GM18511 (cell line): ENCODE results near the gene MATN1.

Experiments used
- ATAC-seq: cut with Tn5 transposase; IDR thresholded peaks from one replicate; pipeline ENCODE4 v1.9.1; 2021; ENCODE audit warnings: mild to moderate bottlenecking, moderate library complexity; ENCODE audit not compliant: unreplicated experiment

Gene MATN1

DNA sequence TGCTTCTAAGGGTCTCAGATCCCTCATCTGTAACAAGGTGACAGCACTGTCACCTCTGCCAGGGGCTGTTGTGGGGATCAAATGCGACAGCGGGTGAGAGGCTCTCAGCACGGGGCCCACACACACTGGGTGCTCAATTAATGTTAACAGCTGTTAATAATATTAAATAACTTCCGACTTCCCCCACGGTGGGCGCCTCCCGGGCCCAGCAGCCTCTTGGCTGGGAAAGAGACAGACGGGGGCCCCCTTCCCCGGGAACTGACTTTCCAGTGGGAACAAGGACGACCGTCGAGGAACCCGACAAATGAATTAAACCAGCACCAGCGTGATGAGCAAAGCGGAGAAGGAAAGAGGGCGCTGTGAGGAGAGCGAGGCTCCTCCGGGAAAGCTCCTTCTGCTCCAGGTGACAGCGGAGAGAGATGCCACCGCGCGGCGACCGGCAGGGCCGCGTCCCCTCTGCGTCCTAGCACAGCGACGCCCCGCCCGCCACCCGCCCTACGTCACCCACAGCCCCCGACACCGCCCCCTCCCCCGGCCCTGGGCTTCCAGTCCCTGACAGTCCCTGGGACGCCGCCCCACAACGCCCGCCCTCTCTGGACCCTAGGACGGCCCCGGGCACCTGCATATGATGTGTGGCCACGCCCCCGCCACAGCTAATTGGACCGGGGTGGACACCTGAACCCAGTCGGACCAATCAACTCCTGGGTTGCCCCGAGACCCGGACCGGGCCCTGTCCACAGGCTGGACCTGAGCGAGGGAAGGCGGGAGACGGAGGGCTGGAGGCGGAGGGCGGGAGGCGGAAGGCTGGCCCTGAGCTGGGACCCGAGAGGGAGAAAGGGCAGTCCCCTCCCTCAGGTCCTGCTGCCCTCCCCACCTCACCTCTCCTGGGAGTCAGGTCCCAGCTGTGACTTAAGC, 38.2 kb downstream of the MATN1 start:
- no peak for ATAC-seq

DNA sequence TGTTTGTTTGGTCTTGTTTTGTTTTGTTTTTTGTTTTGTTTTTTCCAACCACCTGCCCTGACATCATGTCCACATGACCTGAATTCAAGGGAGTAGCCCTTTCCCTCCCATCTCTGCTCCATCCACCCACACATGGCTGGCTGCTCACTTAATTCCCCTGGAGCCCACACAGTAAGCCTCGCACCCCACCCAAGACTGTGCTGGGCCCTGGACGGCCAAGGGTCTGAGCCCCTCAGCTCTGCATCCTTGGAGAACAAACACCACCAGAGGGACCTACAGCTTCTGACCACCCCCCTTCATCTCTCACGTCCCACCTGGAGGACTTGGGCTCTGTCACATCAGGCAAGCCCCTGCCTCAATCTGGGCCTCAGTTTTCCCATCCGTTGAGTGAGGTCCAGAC, 39.1 kb downstream of the MATN1 start:
- ATAC-seq, result no peak

DNA sequence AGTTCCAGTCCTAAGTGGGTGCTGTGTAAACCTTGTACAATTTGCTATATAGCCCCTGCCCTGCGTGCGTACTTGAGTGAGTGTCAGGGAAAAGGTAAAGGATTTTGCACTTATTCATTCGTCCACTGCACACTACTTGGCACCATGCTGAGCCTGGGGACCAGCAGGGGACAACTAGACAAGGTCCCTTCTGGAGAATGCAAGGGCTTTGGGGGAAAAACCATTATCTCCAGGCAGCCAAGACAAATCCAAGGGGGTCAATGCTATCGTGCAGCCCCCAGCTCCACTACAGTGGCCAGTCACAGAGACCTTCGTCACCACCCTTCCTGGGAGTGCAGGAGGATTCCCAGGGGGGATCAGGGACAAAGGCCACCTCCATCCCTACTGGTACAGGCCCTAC, 39.7 kb downstream of the MATN1 start:
- ATAC-seq, result no peak

DNA sequence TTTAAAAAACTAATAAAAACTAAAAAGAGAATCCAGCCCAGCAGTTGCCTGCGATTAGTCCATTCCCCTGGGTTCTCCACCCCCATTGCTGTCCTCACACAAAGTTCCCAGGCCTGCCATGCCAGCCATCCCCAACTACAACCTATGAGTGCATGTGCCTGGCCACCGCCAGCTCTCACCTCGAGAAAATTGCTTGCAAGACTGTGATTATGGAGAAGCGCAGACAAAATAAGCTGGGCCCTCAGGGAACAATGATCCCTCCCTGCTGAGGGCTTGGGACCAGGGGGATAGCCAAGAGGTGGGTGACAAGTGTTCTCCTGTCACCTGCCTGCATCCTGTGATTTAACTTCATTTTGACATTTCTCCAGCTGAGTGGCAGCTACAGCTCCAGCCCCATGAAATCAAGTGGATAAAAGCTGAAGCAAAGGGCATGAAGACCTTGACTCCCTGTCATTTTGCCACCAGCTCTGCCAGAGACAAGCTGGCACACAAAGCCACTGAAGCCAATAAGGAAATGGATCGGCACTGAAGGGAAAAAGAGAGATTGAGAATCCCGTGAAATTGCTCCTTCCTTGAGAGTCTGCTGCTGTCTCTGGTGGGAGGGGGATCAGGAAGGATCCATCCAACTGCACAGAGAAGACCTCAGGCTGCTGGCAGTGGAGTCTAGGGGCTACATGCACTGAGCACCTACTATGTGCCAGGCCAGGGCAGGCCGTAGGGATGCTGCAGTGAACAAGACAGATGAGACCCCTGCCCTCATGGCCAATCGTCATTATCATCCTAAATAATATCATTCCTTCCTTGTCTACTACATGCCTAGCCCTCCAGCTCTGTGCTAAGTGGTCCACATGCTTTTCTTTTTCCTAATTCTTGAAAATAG, 40.7 kb downstream of the MATN1 start:
- no peak for ATAC-seq

DNA sequence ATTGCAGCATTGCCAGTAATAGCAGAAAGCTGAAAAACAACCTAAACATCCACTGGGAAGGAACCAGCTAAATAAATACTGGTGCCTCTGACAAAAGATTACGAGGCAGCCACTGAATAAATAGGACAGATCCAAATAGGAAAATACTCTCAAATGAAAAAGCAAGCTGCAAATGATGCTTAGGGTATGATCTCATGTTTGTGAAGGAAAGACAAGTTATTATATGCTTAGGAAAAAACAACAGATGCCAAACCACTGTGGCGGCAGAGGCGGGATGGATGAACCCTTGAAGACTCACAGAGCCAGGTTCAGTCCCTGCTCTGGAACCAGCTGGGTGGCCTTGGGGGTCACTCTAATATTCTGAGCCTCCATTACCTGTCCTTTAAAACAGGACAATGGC, 41.6 kb downstream of the MATN1 start:
- ATAC-seq, result no peak

DNA sequence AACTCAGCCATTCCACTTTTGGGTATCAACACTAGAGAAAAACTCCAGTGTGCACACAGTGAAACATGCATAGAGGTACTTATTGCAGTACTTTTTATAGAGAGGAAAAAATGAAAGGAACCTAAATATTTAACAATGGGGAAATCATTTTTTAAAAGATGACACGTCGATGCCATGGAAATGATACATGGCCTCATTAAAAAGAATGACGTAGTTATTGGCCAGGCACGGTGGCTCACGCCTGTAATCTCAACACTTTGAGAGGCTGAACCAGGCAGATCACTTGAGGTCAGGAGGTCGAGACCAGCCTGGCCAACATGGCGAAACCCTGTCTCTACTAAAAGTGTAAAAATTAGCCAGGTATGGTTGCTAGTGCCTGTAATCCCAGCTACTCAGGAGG, 42.5 kb downstream of the MATN1 start:
- ATAC-seq, result no peak

DNA sequence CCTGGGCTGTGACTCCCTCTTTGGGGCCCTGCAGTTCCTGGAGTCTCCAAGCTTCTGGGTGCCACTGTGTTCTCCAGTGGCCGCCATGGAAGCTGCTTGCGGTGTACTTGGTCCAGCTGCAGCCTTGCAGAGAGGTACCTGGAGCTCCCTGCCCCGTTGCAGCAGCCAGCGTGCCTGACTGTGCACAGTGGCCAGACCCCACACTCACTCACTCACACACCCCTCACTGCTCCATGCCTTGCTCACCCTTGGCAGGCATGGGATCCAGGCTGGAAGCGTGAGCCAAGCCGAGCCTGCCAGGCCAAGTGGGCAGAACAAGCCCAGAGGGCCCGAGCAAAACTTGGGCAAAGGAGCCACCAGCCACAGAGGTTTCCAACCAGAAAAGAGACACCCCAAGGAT, 43.0 kb downstream of the MATN1 start:
- no peak for ATAC-seq

DNA sequence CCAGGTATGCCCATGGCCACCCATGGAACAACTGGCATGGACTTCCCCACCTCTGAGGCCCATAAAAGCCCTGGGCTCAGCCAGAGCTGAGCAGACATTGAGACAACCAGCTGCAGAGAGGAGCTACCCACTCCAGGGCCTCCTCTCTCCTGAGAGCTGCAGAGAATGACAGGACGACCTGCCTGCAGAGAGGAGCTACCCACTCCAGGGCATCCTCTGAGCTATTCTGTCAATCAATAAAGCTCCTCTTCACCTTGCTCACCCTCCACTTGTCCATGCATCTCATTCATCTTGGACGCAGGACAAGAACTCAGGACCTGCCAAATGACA, 43.4 kb downstream of the MATN1 start:
- ATAC-seq, result no peak

DNA sequence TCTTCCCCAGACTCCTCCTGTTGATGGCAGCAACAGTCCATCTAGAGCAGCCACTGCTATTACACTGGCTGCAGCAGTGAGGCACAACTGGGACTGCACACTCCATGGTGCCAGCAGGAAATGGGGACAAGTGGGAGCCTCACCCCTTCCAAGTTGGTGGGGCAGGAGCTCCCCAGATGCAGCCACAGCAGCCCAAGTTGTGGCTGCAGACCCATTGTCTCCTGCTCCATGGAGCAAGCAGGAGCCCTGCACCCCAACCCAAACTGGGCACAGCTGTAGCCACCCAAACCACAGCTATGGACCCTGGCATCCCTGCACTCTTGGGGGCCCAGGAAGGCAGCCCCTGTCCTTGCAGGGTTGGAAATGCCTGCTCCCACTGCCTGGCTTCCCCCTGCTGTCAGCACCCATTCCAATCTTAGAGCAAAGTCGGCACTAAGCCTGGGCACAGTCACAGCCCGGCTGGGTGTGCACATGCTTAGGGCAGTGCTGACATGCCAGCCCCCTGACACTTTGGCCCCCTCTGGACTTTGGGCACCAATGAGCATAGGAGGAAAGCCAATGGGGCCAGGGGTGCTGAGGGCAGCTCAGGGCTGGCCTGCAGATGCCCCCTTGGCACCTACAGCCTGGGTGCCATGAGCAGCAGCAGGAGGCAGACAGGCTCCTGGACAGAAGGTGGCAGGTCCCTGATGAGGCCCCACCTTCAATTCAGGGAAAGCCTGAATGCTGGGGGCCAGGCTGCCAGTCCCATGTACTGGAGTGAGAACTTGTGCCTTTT, 44.0 kb downstream of the MATN1 start:
- ATAC-seq, result no peak

DNA sequence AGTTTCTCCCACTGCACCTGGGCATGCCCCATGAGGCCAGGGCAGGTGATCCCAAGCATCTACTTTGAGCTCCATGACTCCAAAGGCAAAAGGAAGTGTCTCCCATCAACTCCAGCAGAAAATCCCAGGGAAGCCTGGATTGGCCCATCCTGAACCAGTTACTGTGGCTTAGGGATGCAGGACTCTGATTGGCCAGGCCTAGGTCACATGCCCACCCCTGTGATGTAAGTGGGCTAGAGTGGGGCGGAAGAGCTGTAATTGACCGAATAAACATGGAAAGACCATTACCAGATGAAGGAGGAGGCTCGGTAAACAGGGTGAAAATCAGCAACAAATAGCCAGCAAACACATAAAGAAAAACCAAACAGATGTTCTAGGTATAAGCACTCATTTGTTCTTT, 45.2 kb downstream of the MATN1 start:
- ATAC-seq, result no peak

DNA sequence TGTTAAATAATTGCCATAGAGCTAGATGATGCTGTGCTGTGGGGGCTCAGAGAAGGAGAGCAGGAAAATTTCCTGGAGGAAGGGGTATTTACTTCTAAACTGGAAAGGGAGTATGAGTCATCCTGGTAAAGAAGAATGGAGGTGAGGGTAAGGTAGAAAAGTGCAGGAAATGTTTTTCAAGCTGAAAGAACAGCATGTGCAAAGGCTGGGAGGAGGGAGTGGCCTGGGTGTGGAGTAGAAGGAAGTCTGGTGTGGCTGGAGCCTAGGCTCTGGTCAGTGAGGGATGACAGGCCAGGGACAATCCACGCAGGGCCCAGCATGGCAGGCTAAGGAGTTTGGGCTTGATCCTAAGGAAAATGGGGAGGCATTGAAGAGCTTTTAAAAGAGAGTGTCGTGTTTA, 45.9 kb downstream of the MATN1 start:
- no peak for ATAC-seq

DNA sequence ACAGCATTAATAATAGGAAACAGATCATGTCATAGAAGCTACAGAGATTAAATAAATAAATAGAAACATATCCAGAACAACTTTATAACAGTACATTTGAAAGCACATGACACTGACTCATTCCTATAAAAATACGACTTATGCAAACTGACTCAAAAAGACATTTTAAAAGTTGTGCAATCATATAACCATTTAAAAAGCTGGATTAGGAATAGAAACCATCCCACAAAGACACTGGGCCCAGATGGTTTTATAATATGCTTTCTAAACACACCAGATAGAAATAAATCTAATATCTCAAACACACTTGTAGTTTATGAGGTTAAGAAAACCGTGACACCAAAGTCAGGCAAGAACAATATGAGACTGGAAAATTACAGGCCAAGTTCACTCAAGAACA, 47.6 kb downstream of the MATN1 start:
- no peak for ATAC-seq

DNA sequence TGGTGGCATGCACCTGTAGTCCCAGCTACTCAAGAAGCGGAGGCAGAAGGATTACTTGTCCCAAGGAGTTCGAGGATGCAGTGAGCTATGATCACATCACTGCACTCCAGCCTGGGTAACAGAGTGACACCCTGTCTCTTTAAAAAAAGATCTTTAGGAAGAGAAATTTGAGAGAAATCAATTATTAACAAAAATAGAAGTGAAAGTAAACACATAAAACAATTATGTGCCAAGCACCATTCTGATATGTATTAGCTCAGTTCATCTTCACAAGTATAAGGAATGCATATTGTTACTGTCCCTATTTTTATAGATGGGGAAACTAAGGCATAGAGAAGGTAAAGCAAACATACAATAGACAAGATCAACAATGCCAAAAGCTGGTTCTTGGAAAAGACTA, 48.1 kb downstream of the MATN1 start:
- ATAC-seq, result no peak

DNA sequence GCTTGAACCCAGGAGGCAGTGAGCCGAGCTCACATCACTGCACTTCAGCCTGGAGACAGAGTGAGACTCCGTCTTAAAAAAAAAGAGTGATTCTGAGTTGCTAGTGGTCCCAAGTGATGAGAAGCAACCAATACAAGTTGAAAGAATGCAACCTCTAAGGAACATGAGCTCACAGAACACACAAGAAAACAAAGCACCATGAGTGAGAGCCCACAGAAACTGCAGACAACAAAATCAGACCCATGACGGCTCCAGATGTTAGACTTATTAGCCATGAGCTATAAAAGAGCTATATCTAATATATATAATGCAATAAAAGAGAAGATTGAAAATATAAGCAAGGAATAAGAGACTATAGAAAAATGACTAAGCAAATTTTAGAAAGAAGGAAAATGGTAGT, 50.0 kb downstream of the MATN1 start:
- ATAC-seq, result no peak

DNA sequence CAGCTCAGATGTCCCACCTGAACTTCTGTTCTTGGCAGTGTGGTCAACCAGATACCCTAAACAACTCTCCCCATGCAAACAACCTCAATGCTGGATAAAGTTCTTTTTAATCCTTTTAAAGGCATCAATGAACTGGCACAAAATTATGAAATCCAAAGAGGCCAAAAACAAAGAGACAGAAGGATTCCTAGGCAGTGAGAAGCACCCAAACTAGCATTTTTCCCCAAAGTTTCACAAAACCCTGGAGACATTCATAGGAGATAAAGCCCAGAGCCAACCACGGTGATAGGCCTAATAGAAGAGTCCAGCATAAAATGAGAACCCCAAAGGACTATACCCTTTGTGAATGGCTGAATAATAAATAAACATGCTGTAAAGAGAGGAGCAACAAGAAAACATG, 50.7 kb downstream of the MATN1 start:
- no peak for ATAC-seq

DNA sequence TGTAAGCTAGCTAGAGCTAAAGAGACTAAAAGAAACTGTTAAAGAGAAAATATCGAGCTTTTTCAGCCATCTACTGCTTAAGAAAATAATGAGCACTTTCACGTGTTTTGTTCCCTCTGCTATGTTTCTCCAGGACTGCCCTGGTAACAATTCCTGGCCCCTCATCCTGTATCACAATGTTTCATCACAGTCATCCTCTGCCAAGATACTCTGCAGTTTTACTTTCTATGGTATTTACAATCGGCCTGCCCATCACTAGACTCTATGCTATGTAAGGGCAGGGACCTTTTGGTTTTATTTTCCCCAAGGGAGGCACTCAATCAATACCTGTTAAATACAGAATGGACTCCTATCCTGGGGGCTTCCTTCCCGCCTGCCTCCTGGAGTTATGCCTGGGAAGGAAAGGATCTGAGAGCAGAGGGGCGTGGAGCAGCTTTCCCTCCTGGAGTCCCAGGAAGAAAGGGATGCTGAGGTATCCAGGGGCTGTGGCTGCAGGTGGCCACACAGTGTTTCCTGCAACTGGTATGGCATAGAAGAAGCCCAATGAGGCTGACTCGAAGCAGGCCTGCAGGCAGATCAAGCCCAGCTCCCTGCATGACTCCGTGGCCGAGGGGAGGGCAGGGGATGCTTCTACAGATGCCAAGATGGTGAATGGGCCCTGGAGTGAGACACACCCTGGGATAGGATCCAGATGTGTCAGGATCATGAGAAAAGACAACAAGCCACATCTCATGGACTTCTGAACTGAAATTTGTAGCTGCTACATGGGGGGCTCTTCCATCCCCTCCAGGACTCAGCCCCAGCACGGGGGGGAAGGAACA, 52.9 kb downstream of the MATN1 start:
- no peak for ATAC-seq

DNA sequence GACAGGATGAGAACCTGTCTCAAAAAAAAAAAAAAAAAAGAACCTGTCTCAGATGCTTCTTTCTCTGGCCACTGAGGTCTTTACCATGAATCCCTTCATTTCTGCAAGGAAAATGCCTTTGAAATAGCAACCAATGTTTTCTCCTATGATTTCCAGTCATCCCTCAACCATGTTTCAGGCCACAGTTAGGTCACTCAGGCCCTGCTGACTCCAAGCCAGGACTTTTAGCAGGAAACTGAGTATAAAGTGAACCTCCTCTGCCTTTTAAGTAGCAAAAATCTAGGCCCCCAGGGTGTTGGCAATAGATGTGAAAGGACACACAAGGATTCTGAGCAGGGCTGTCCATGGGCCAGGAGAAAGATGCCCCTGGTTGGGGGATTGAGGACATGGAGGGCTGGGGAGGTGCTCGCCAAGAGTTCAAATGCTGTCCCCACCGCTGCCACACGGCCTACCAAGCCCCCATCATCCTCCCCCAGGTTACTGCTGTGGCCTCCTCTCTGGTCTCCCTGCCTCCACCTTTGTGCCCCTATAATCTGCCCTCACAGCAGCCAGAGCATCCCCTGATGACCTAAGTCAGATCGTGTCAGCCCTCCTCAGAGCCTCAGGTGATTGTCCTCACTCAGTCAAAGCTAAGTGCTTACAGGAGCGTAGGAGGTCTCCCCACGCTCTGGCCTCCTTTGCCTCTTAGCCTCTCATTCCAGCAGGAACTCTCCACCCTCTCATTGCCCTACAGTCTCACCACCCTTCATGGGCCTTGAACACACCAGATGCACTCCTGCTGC, 54.6 kb downstream of the MATN1 start:
- ATAC-seq, result no peak

DNA sequence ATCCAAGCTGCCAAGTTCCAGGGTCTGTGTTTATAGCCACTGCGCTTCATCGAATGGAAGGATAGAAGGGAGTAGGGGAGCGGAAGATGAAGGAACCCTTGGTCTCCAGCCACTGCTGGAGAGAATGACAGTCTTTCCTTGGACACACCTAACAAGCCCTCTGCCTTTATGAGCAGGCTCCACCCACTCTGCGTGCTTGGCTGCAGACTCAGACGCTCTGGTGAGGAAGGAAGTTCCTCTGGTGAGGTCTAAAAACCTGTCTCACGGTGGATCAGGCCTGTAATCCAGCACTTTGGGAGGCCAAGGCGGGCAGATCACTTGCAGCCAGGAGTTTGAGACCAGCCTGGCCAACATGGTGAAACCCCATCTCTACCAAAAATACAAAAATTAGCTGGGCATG, 55.4 kb downstream of the MATN1 start:
- ATAC-seq, result no peak

DNA sequence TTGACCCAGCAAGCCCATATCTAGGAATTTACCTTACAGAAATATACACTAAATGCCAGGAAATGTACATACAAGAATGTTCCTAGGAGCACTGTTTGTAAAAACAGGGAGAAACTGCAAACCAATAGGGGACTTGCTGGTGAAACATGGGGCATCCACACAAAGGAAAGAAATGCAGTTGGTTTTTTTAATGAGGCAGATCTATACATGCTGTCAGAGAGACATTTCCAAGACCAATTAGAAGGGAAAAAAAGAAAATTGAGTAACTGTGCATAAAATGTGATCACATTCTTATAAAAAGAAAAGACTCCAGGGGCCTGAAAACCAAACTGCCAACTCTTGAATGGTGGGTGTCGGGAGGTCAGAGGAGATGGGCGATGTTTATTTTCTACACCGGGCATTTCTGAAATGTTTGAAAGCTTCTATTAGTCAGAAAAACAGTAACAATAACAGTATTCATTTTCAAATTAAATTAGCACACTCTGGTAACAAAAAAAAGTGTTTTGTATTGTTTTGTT, 56.6 kb downstream of the MATN1 start:
- no peak for ATAC-seq
